GM23338 (cell line): Measurements from ENCODE around the gene DTHD1. TPM values are rescaled to one million over a fixed set of nuclear protein-coding genes. Genes with fewer than 3 reads are reported as not detected.

Source experiments
- ATAC-seq: fragments of 200-7000 bp; cut with Tn5 transposase; 3 replicates; pipeline ENCODE4 v1.9.1; 2020
- DNase-seq: peaks from one replicate; pipeline ENCODE4 v3.0.0-alpha.2; 2015; ENCODE audit warnings: low spot score
- H2AFZ ChIP-seq: fragments of 200-600 bp; sonication (generic); 2 replicates; pipeline ENCODE4 v1.8.0; 2016; ENCODE audit warnings: antibody characterized with exemption, mild to moderate bottlenecking, moderate library complexity
- H3F3A ChIP-seq: fragments of 200-600 bp; sonication (generic); replicated peaks from 2 replicates; pipeline ENCODE4 v1.8.0; 2017; ENCODE audit warnings: antibody characterized with exemption, mixed run types, low read depth
- H3K27ac ChIP-seq: fragments of 200-600 bp; sonication (generic); 2 replicates; pipeline ENCODE4 v1.6.1; 2016; ENCODE audit warnings: low read depth
- H3K27me3 ChIP-seq: fragments of 200-600 bp; sonication (generic); 2 replicates; pipeline ENCODE4 v1.8.0; 2016; ENCODE audit warnings: mild to moderate bottlenecking, mixed run types, moderate library complexity; ENCODE audit not compliant: insufficient read depth
- H3K36me3 ChIP-seq: fragments of 200-600 bp; sonication (generic); 2 replicates; pipeline ENCODE4 v1.8.0; 2016; ENCODE audit warnings: mild to moderate bottlenecking; ENCODE audit not compliant: insufficient read depth
- H3K4me1 ChIP-seq: fragments of 200-600 bp; sonication (generic); 2 replicates; pipeline ENCODE4 v1.8.0; 2016; ENCODE audit warnings: mild to moderate bottlenecking, moderate library complexity; ENCODE audit not compliant: insufficient read depth
- H3K4me2 ChIP-seq: fragments of 200-600 bp; sonication (generic); 2 replicates; pipeline ENCODE4 v1.7.1; 2017; ENCODE audit warnings: mixed run types
- H3K4me3 ChIP-seq: fragments of 200-600 bp; sonication (generic); 2 replicates; pipeline ENCODE4 v1.6.1; 2016; ENCODE audit warnings: mixed run types
- H3K79me2 ChIP-seq: fragments of 200-600 bp; sonication (generic); replicated peaks from 2 replicates; pipeline ENCODE4 v1.8.0; 2017; ENCODE audit warnings: mild to moderate bottlenecking; ENCODE audit not compliant: insufficient read depth
- H3K9me2 ChIP-seq: fragments of 200-600 bp; sonication (generic); 2 replicates; pipeline ENCODE4 v1.8.0; 2017; ENCODE audit not compliant: insufficient read depth
- H4K20me1 ChIP-seq: fragments of 200-600 bp; sonication (generic); replicated peaks from 2 replicates; pipeline ENCODE4 v1.8.0; 2017; ENCODE audit warnings: mild to moderate bottlenecking; ENCODE audit not compliant: insufficient read depth
- H3K27ac Mint-ChIP-seq: 2 replicates; pipeline ENCODE4 v1.8.0; 2020; ENCODE audit warnings: inconsistent platforms, mild to moderate bottlenecking, moderate library complexity, mixed read lengths
- H3K27me3 Mint-ChIP-seq: 3 replicates; pipeline ENCODE4 v1.8.0; 2022; ENCODE audit warnings: low read depth, mild to moderate bottlenecking, moderate library complexity, mixed read lengths, inconsistent platforms; ENCODE audit not compliant: insufficient read depth, poor library complexity
- H3K36me3 Mint-ChIP-seq: 3 replicates; pipeline ENCODE4 v1.8.0; 2021; ENCODE audit warnings: low read depth, mild to moderate bottlenecking, inconsistent platforms, moderate library complexity, mixed read lengths
- H3K4me1 Mint-ChIP-seq: 3 replicates; pipeline ENCODE4 v1.8.0; 2020; ENCODE audit warnings: mild to moderate bottlenecking, inconsistent platforms, mixed read lengths
- H3K4me3 Mint-ChIP-seq: 3 replicates; pipeline ENCODE4 v1.8.0; 2021; ENCODE audit warnings: moderate library complexity, mild to moderate bottlenecking, inconsistent platforms, mixed read lengths
- H3K9me3 Mint-ChIP-seq: 3 replicates; pipeline ENCODE4 v1.8.0; 2020; ENCODE audit warnings: moderate library complexity, mild to moderate bottlenecking, inconsistent platforms, mixed read lengths
- CREB1 ChIP-seq: fragments of 250-450 bp; sonication (Bioruptor Pico); IDR thresholded peaks from 2 replicates; pipeline ENCODE4 v1.5.0; 2020; ENCODE audit warnings: low read depth, mild to moderate bottlenecking, moderate library complexity
- EZH2 ChIP-seq: fragments of 200-600 bp; sonication (generic); IDR thresholded peaks from one replicate; pipeline ENCODE4 v1.8.0; 2017; ENCODE audit warnings: antibody characterized with exemption, mild to moderate bottlenecking, low read depth; ENCODE audit not compliant: unreplicated experiment
- NANOG ChIP-seq: IDR thresholded peaks from 2 replicates; pipeline ENCODE4 v1.6.1; 2016; ENCODE audit warnings: antibody characterized with exemption, borderline replicate concordance
- POLR2AphosphoS5 ChIP-seq: IDR thresholded peaks from 2 replicates; pipeline ENCODE4 v1.6.1; 2016; ENCODE audit warnings: antibody characterized with exemption, low read depth
- ZNF462 ChIP-seq: fragments of 250-450 bp; sonication (Bioruptor Pico); IDR thresholded peaks from 2 replicates; pipeline ENCODE4 v1.5.0; 2020; ENCODE audit warnings: mild to moderate bottlenecking, moderate library complexity
- polyA plus RNA-seq: library from polyadenylated mRNA; unstranded; fragments of >200 nt; fragmentation: Nextera tagmentation; extraction: Ambion mirVana; gene quantifications from 2 replicates; pipeline ENCODE4 v1.2.1, GENCODE V29; 2016
- total RNA-seq: library from RNA; depleted of rRNA; stranded (reverse); fragments of >200 nt; shearing (Covaris generic); gene quantifications from 2 replicates; pipeline ENCODE4 v1.2.3, GENCODE V29; 2014

The DTHD1 gene
- total and polyA plus RNA-seq, 2 experiments from 2014 or later, result not detected

- no peak for TF ChIP-seq ZNF462 (CRISPR knock-in tag)
- TF ChIP-seq CREB1 (CRISPR knock-in tag), result no peak
- TF ChIP-seq POLR2AphosphoS5, result no peak
- TF ChIP-seq EZH2, result no peak
Observed at GRCh38 chr4:36353998-36354397, 72.6 kb downstream of the DTHD1 start (continued).

- no peak overlapping the region for H3K27ac Mint-ChIP-seq
- Histone ChIP-seq H3F3A (no peaks in the 10 kb centered on the region), H3K36me3 (no peaks in the 10 kb centered on the region), H4K20me1 (no peaks in the 10 kb centered on the region), H3K9me2 (no peaks in the 10 kb centered on the region), H3K79me2 (no peaks in the 10 kb centered on the region), H2AFZ (no peak overlapping the region), H3K4me1 (no peaks in the 10 kb centered on the region), H3K4me3 (no peak overlapping the region), H3K27me3 (no peaks in the 10 kb centered on the region), H3K4me2 (no peak overlapping the region), H3K27ac (no peak overlapping the region)
- peaks cover 3% of the 10 kb centered on the region; the same call in 1 of the 3 replicates for H3K4me1 Mint-ChIP-seq
- DNase-seq (no peak), ATAC-seq (no peak)
- H3K4me3 Mint-ChIP-seq, result no peak overlapping the region
- no peaks in the 10 kb centered on the region for H3K9me3 Mint-ChIP-seq
- TF ChIP-seq NANOG (no peak), CREB1 (CRISPR knock-in tag) (no peak)
- no peaks in the 10 kb centered on the region for H3K36me3 Mint-ChIP-seq
- no peaks in the 10 kb centered on the region for H3K27me3 Mint-ChIP-seq
Observed at GRCh38 chr4:36358173-36358572, 76.8 kb downstream of the DTHD1 start.

- no peak for DNase-seq
- no peaks in the 10 kb centered on the region for H3K36me3 ChIP-seq
- no peaks in the 10 kb centered on the region for H3K9me3 Mint-ChIP-seq
- TF ChIP-seq NANOG (no peak), ZNF462 (CRISPR knock-in tag) (no peak)
Observed at GRCh38 chr4:36360755-36361154, 79.3 kb downstream of the DTHD1 start.

More at GRCh38 chr4:36360755-36361154, 79.3 kb downstream of the DTHD1 start:
- Histone ChIP-seq H4K20me1 (no peaks in the 10 kb centered on the region), H3K9me2 (no peaks in the 10 kb centered on the region), H3K27ac (no peak overlapping the region), H3K4me1 (no peaks in the 10 kb centered on the region), H3K27me3 (no peaks in the 10 kb centered on the region), H3F3A (no peaks in the 10 kb centered on the region), H3K4me3 (no peak overlapping the region), H3K79me2 (no peaks in the 10 kb centered on the region), H2AFZ (no peak overlapping the region), H3K4me2 (no peak overlapping the region)
- no peaks in the 10 kb centered on the region for H3K36me3 Mint-ChIP-seq
- ATAC-seq, result no peak
- no peak overlapping the region for H3K4me3 Mint-ChIP-seq
- H3K4me1 Mint-ChIP-seq, result no peaks in the 10 kb centered on the region
- no peaks in the 10 kb centered on the region for H3K27me3 Mint-ChIP-seq
- H3K27ac Mint-ChIP-seq, result no peak overlapping the region
